MM.1S (cell line): ENCODE data around the gene MS4A13.

ENCODE experiments used
- CTCF ChIP-seq: fragments of 300-600 bp; sonication (generic); IDR thresholded peaks from 2 replicates; pipeline ENCODE4 v1.5.1; 2016; ENCODE audit warnings: antibody characterized with exemption, low read length, mixed read lengths
- EZH2phosphoT487 ChIP-seq: fragments of 300-600 bp; sonication (generic); IDR thresholded peaks from 2 replicates; pipeline ENCODE4 v1.6.1; 2018; ENCODE audit warnings: antibody characterized with exemption, low read length

DNA sequence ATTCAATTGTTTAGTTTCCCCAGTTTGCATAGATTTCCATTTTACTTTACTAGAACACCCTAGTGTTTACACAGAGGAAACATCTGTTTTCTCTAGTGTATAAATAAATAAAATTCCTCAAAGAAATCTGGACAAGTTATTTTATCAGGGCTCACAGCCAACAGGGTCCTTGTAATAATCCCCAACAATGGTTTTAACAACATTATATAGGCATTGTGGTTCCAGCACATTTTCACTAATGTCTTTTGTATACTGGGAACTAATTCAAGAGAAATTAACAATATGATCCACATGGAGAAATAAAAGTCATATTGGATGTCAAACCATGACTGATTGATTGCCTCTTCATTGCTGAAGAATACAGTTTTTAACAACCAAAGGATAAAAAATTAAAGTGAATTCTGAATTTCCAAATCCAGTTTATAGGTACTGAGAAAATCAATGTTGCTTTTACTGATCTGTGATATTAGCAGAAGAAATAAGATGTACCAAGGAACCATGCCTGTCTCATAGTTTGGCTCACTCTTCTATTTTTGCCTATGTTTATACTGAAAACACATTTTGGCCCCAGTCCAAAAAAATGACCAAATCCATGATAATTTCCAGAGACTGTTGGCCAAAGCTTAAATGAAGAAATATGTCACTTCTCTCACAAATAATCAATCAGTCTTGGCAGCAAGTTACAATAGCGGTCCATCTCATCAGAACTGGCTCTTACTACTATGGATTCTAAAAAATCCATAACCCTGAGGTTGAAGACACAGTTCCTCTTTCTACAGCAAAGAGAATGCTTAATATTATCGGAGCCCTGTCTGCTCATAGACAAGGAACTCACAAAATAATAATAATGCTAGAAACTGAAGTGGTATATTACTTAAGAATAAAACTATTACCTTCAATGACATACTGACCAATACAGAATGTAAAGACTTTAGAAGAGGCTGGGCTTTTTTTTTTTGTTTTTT, 1.4 kb upstream of the MS4A13 start:
- TF ChIP-seq CTCF (no peak), EZH2phosphoT487 (no peak)
